Measurements from ENCODE around the gene HAUS7. TPM values are rescaled to one million over a fixed set of nuclear protein-coding genes. Genes with fewer than 3 reads are reported as not detected.

Gene HAUS7
- polyA plus RNA-seq, 2 of the 4 experiments (the other 2 are of a cell fraction), result 39.1 to 53.6 TPM

DNA sequence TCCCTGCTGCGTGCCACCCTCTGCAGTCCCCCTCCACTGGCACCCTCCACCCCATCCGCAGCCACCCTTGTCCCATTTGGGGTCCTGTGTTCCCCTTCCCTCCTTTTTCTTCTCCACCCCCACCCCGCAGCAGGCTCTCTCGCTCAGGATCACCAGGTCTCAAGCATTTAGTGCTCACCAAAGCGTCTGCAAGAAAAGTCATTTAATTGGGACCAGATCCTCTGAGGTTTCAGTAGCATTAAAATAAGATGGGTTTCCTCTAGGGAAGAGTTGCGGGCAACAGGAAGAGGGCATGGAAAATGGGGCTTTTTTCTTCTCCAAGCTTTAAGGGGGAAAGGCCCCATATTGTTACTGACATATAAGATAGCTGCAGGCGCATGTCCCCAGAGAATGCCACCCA lies 4.9 kb upstream of the HAUS7 start:
- POLR2A ChIA-PET, result no interaction called here

DNA sequence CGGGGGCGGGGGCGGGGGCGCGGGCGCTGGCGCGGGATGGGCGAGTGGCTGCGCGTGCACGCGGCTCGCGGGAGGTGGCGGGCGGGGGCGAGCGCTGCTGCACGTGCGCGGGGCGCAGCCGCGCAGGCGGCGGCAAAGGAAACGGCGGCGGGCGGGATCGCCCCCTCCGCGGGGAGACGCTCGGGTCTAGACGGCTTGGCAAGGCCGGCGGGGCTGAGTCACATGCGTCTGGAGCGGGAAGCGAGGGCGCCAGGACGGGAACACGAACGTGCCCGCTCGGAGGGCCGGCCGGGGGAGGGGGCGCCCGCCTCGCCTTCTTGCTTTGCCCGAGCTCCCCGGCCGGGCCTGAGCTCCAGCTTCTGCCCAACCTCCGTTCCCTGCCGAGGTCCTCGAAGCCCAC lies 4.3 kb upstream of the HAUS7 start:
- TF ChIP-seq PHF8 (IDR thresholded peaks at IDR 0.05; ENCODE audit: borderline replicate concordance, low read depth), result no peak
- no peak overlapping the region for H3K27ac ChIP-seq
- CTCF ChIA-PET, result interaction anchor here (11.1 kb wide), 1 partner anchor 33 kb away, joined by 130 read pairs; no protein-coding TSS in a partner anchor
- 77% methylated on average over 22 of the region's 59 CpGs for WGBS (ENCODE audit: missing lambda C conversion rate)
- H3K4me3 ChIP-seq, result no peak overlapping the region
- DNase-seq (ENCODE audit: low read depth in 1 of 2, low spot score in 1 of 2) (no peak), FAIRE-seq (no peak), ATAC-seq (no peak)
- no peaks in the 10 kb centered on the region for H3K9me3 ChIP-seq
- H3K4me1 ChIP-seq, result no peaks in the 10 kb centered on the region
- H3K4me2 ChIP-seq, result no peak overlapping the region
- POLR2A ChIA-PET, result no interaction called here

More for the DNA sequence above, 4.9 kb upstream of the HAUS7 start:
- FAIRE-seq (no peak), DNase-seq (ENCODE audit: low read depth in 1 of 2, low spot score in 1 of 2) (no peak), ATAC-seq (no peak)
- H3K4me2 ChIP-seq, result no peak overlapping the region
- WGBS (ENCODE audit: missing lambda C conversion rate), result 92% methylated on average over 5 of the region's 7 CpGs
- CTCF ChIA-PET, result interaction anchor here (11.1 kb wide), 1 partner anchor 33 kb away, joined by 130 read pairs; no protein-coding TSS in a partner anchor
- no peak overlapping the region for H3K4me3 ChIP-seq
- TF ChIP-seq TP53 (CRISPR knock-in tag; IDR thresholded peaks at IDR 0.05) (no peak), CBX8 (IDR thresholded peaks at IDR 0.05) (no peak), NR3C1 (IDR thresholded peaks at IDR 0.05) (no peak), RCOR1 (IDR thresholded peaks at IDR 0.05; ENCODE audit: low read depth, low read length) (no peak), ATOH8 (CRISPR knock-in tag; IDR thresholded peaks at IDR 0.05; ENCODE audit: low read depth) (no peak)
- H3K9me3 ChIP-seq, result no peaks in the 10 kb centered on the region
- no peak overlapping the region for H3K27ac ChIP-seq
- H3K4me1 ChIP-seq, result no peaks in the 10 kb centered on the region

GRCh38 chrX:153474266-153474665 lies 3.9 kb upstream of the HAUS7 start:
- FAIRE-seq (no peak), DNase-seq (ENCODE audit: low read depth in 1 of 2, low spot score in 1 of 2) (no peak), ATAC-seq (no peak)
- Histone ChIP-seq H3K4me3 (no peak overlapping the region), H3K9me3 (no peaks in the 10 kb centered on the region), H3K4me2 (no peak overlapping the region), H3K27ac (no peak overlapping the region), H3K4me1 (peaks cover 3% of the 10 kb centered on the region; the same call in 1 of the 3 replicates)
- POLR2A ChIA-PET, result no interaction called here
- no peak for TF ChIP-seq BCL3 (IDR thresholded peaks at IDR 0.05)
- TF ChIP-seq POLR2A (IDR thresholded peaks at IDR 0.05; ENCODE audit: low read length), result no peak
- no peak for TF ChIP-seq REST (IDR thresholded peaks at IDR 0.05)
- no peak for TF ChIP-seq MAFK (IDR thresholded peaks at IDR 0.05; ENCODE audit: partially characterized antibody)
- TF ChIP-seq, protein P1, sequence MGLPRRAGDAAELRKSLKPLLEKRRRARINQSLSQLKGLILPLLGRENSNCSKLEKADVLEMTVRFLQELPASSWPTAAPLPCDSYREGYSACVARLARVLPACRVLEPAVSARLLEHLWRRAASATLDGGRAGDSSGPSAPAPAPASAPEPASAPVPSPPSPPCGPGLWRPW (IDR thresholded peaks at IDR 0.05), result no peak
- TF ChIP-seq EHMT2 (IDR thresholded peaks at IDR 0.05; ENCODE audit: low read depth), result no peak
- TF ChIP-seq, protein P2, sequence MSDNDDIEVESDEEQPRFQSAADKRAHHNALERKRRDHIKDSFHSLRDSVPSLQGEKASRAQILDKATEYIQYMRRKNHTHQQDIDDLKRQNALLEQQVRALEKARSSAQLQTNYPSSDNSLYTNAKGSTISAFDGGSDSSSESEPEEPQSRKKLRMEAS (IDR thresholded peaks at IDR 0.05), result no peak
- TF ChIP-seq JUN (IDR thresholded peaks at IDR 0.05), result no peak
- TF ChIP-seq, protein P3, sequence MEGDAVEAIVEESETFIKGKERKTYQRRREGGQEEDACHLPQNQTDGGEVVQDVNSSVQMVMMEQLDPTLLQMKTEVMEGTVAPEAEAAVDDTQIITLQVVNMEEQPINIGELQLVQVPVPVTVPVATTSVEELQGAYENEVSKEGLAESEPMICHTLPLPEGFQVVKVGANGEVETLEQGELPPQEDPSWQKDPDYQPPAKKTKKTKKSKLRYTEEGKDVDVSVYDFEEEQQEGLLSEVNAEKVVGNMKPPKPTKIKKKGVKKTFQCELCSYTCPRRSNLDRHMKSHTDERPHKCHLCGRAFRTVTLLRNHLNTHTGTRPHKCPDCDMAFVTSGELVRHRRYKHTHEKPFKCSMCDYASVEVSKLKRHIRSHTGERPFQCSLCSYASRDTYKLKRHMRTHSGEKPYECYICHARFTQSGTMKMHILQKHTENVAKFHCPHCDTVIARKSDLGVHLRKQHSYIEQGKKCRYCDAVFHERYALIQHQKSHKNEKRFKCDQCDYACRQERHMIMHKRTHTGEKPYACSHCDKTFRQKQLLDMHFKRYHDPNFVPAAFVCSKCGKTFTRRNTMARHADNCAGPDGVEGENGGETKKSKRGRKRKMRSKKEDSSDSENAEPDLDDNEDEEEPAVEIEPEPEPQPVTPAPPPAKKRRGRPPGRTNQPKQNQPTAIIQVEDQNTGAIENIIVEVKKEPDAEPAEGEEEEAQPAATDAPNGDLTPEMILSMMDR (IDR thresholded peaks at IDR 0.05), result no peak
- TF ChIP-seq MYC (IDR thresholded peaks at IDR 0.05; ENCODE audit: borderline replicate concordance, low read length), result no peak
- no peak for TF ChIP-seq ZSCAN20 (CRISPR knock-in tag; IDR thresholded peaks at IDR 0.05)
- no peak for TF ChIP-seq FOXS1 (CRISPR knock-in tag; IDR thresholded peaks at IDR 0.05)
- TF ChIP-seq RARB (CRISPR knock-in tag; IDR thresholded peaks at IDR 0.05), result no peak
- TF ChIP-seq SMC3 (IDR thresholded peaks at IDR 0.05), result no peak
- no peak for TF ChIP-seq NR3C1 (IDR thresholded peaks at IDR 0.05)
- TF ChIP-seq RAD21 (conservative IDR thresholded peaks at IDR 0.05 in 1 of 2, IDR thresholded peaks at IDR 0.05 in 1 of 2), result no peak
- CTCF ChIA-PET, result interaction anchor here (11.1 kb wide), 1 partner anchor 34 kb away, joined by 130 read pairs; no protein-coding TSS in a partner anchor
- 93% methylated on average over 6 of the region's 10 CpGs for WGBS (ENCODE audit: missing lambda C conversion rate)

Data from A549 (cell line).